ENCODE data around the gene MYH15. TPM values are rescaled to one million over a fixed set of nuclear protein-coding genes. Genes with fewer than 3 reads are reported as not detected.

The MYH15 gene
- total RNA-seq, 1 donor from 2014 or later = 0.09 TPM

- Mint-ChIP-seq H3K27me3 (no peaks in the 10 kb centered on the region), H3K4me1 (peaks cover 6% of the 10 kb centered on the region), H3K36me3 (ENCODE audit: low read depth) (peaks cover 7% of the 10 kb centered on the region), H3K4me3 (no peak overlapping the region), H3K9me3 (peaks cover 9% of the 10 kb centered on the region), H3K27ac (no peak overlapping the region)
- no peak for ATAC-seq (ENCODE audit: low read depth)
- TF ChIP-seq CTCF (IDR thresholded peaks at IDR 0.05) = no peak
- intact Hi-C loops (cut with micrococcal nuclease) = no loop called here
- CTCF ChIA-PET = no interaction called here
- POLR2A ChIA-PET = no interaction called here
- no peak for DNase-seq
Measured at GRCh38 chr3:108430540-108430939, 79.9 kb downstream of the MYH15 start.

- no peak for DNase-seq
- Mint-ChIP-seq H3K4me1 (peaks cover 6% of the 10 kb centered on the region), H3K27ac (no peak overlapping the region), H3K36me3 (ENCODE audit: low read depth) (peaks cover 5% of the 10 kb centered on the region), H3K9me3 (peaks cover 8% of the 10 kb centered on the region), H3K4me3 (no peak overlapping the region), H3K27me3 (no peaks in the 10 kb centered on the region)
- ChIA-PET POLR2A (no interaction called here), CTCF (no interaction called here)
- TF ChIP-seq CTCF (IDR thresholded peaks at IDR 0.05) = no peak
- intact Hi-C loops (cut with micrococcal nuclease) = no loop called here
- no peak for ATAC-seq (ENCODE audit: low read depth)
Measured at GRCh38 chr3:108428586-108428985, 81.8 kb downstream of the MYH15 start.

- ChIA-PET CTCF (no interaction called here), POLR2A (no interaction called here)
- H3K36me3 Mint-ChIP-seq (ENCODE audit: low read depth) = no peaks in the 10 kb centered on the region
- TF ChIP-seq CTCF (IDR thresholded peaks at IDR 0.05) = no peak
- ATAC-seq (ENCODE audit: low read depth) (no peak), DNase-seq (no peak)
- intact Hi-C loops (cut with micrococcal nuclease) = no loop called here
- no peaks in the 10 kb centered on the region for H3K9me3 Mint-ChIP-seq
- H3K4me1 Mint-ChIP-seq = no peaks in the 10 kb centered on the region
- H3K27me3 Mint-ChIP-seq = no peaks in the 10 kb centered on the region
- H3K4me3 Mint-ChIP-seq = no peak overlapping the region
- H3K27ac Mint-ChIP-seq = no peak overlapping the region
Measured at GRCh38 chr3:108420926-108421325, 89.5 kb downstream of the MYH15 start.

GRCh38 chr3:108416111-108416869, 94.1 kb downstream of the MYH15 start:
- Mint-ChIP-seq H3K27me3 (peaks cover 1% of the 10 kb centered on the region), H3K36me3 (ENCODE audit: low read depth) (no peaks in the 10 kb centered on the region), H3K27ac (no peak overlapping the region), H3K4me1 (peaks cover 1% of the 10 kb centered on the region), H3K9me3 (no peaks in the 10 kb centered on the region), H3K4me3 (no peak overlapping the region)
- intact Hi-C loops (cut with micrococcal nuclease) = no loop called here
- ChIA-PET POLR2A (no interaction called here), CTCF (no interaction called here)
- ATAC-seq (ENCODE audit: low read depth) (no peak), DNase-seq (no peak)
- TF ChIP-seq CTCF (IDR thresholded peaks at IDR 0.05) = no peak

- Mint-ChIP-seq H3K9me3 (no peaks in the 10 kb centered on the region), H3K36me3 (ENCODE audit: low read depth) (no peaks in the 10 kb centered on the region), H3K4me3 (no peak overlapping the region), H3K4me1 (peaks cover 1% of the 10 kb centered on the region), H3K27me3 (peaks cover 1% of the 10 kb centered on the region), H3K27ac (no peak overlapping the region)
- TF ChIP-seq CTCF (IDR thresholded peaks at IDR 0.05) = no peak
- ATAC-seq (ENCODE audit: low read depth) (no peak), DNase-seq (no peak)
- intact Hi-C loops (cut with micrococcal nuclease) = no loop called here
- ChIA-PET CTCF (no interaction called here), POLR2A (no interaction called here)
Measured at GRCh38 chr3:108415661-108416060, 94.7 kb downstream of the MYH15 start.
